Measurements from ENCODE around the gene ITPK1.
"Not testable (repeated sequence)": the region's sequence is repeated elsewhere in the genome, so short reads cannot be mapped to it uniquely, and the experiment has no call there.

Gene ITPK1

GRCh38 chr14:93128725-93129459, 13.2 kb upstream of the ITPK1 start:
- no peak for DNase-seq

- DNase-seq: no peak
Observed at GRCh38 chr14:93126111-93126510, 10.4 kb upstream of the ITPK1 start.

DNA sequence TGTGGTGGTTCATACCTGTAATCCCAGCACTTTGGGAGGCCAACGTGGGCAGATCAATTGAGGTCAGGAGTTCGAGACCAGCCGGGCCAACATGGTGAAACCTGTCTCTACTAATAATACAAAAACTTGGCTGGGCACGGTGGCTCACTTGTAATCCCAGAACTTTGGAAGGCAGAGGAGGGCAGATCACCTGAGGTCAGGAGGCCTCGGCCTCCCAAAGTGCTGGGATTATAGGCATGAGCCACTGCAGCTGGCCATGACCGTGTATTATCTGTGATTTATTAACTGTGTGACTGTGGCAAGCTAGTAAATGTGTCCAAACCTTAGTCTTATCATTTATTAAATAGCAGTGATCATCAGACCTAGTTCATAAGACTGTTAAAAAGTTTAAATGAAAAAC, 7.1 kb upstream of the ITPK1 start:
- DNase-seq: no peak

- no peak for DNase-seq
Observed at GRCh38 chr14:93121030-93121834, 5.5 kb upstream of the ITPK1 start.

DNA sequence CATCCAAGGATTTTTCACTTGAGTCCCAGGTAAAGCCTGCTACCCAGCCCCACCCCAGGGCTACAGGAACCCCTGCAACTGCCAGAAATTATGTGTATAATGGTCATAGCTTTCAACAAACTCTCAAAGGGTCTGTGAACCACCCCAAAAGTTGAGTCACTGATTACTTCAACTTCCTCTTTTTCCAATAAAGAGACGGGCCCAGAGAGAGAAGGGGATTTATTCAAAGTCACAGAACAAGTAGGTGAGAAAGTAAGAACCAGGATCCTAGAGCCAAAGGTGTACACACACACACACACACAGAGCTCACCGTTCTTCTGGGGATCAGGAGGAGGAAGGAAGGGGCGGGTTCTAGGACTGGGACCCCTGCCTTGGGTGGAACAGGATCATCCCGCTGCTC, 4.8 kb upstream of the ITPK1 start:
- DNase-seq: no peak

- DNase-seq: no peak
Observed at GRCh38 chr14:93116676-93117200, 1.0 kb upstream of the ITPK1 start.

- DNase-seq: peak; percentile 90
Observed at GRCh38 chr14:93115069-93115820, 480 bp downstream of the ITPK1 start.

GRCh38 chr14:93114713-93115068, 1.0 kb downstream of the ITPK1 start:
- DNase-seq: no peak

- peak; percentile 52 for DNase-seq
Observed at GRCh38 chr14:93114068-93114710, 1.5 kb downstream of the ITPK1 start.

- no peak for DNase-seq
Observed at GRCh38 chr14:93113678-93114067, 2.1 kb downstream of the ITPK1 start.

DNA sequence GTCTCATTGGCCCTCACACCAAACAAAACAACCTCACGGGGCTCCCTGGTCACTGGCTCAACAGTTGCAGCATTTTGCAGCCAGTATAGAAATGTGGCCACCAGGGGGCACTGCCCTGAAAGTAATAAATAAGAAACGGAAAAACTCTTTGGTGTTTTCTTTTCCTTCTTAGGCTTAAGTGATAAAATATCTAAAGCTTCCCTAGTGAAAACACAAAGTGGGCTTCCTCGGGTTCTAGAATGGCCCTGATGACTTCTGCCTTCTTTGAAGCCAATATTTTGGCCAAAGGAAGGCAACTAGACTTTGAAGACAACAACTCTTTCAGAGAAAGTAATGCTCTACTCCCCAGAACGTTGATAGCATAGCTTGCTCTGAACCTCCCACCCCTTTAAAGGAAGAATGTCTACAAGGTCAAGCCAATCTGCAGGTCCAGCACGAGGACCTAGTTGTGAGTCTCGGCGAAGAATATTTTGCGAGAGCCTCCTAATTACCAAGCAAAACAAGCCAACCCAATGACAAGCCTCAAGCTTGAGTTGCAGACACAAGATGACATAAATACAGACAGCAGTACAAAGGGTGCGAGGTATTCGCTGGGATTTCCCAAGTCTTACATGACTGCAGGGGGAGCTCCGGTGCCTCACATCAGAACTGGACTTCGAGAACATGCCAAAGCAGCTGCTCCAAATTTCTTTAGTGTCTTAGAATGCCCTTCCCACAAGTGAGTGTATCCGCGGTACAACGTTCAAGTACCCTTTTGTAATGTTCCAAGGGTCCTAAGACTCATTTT, 2.6 kb downstream of the ITPK1 start:
- peak; percentile 74 for DNase-seq

DNA sequence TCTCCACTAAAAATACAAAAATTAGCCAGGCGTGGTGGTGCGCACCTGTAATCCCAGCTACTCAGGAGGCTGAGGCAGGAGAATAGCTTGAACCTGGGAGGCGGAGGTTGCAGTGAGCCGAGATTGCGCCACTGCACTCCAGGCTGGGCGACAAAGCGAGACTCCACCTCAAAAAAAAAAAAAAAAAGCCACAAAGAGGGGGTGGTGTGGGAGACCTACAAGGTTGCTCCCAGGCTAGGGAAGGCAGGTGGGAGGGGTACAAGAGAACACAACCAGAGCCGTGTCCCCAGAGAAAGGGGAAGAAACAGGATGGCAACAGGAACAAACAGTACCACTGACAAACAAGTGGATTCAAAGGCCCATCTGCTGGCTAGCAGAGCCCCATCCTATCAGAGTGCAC, 4.2 kb downstream of the ITPK1 start:
- DNase-seq: not testable (repeated sequence)

GRCh38 chr14:93110856-93111419, 4.8 kb downstream of the ITPK1 start:
- no peak for DNase-seq

GRCh38 chr14:93109572-93110481, 5.9 kb downstream of the ITPK1 start:
- DNase-seq: no peak

GRCh38 chr14:93108105-93108504, 7.6 kb downstream of the ITPK1 start:
- no peak for DNase-seq

DNA sequence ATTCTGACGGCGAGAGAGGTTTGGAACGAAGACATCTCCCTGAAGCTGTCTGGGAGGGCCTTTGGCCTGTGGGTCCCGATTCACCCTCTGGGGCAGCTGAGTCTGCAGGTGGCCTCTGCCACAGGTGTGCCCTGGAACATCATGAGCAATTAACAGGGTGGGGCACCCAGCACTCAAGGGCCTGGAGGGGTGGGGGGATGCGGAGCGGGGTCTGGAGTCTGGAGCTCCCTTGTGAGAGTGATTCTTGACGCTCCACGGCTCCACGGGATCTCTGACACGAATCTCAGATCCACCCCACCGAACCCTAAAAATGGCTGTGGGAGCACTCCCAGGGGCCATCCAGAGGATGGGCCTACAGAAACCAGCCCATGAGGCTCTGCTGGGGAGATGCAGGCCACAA, 8.3 kb downstream of the ITPK1 start:
- DNase-seq: no peak

DNA sequence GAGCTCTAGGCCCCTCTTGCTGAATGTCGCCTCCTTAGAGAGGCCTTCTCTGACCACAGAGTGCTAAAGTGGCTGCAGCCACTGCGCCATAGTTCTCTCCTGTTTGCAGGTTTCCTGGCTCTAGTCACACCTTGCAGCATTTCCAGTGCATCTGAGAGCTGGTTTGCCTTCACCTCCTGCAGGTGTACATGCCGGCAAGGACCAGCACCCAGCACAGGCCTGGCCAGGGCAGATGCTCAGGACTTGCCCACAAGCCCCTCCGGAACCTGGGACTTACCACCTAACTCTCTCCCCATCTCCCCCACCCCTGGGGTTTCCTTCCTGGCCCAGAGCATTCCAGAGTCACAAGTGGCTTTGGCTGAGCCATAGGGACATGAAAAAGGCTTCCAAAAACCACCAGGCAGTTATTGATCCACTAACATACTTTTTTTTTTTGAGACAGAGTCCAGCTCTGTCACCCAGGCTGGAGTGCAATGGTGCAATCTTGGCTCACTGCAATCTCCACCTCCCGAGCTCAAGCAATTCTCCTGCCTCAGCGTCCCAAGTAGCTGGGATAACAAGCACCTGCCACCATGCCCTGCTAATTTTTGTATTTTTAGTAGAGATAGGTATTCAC, 9.1 kb downstream of the ITPK1 start:
- no peak for DNase-seq

- DNase-seq: not testable (repeated sequence)
Observed at GRCh38 chr14:93105856-93106255, 9.9 kb downstream of the ITPK1 start.

GRCh38 chr14:93105362-93105761, 10.4 kb downstream of the ITPK1 start:
- no peak for DNase-seq

DNA sequence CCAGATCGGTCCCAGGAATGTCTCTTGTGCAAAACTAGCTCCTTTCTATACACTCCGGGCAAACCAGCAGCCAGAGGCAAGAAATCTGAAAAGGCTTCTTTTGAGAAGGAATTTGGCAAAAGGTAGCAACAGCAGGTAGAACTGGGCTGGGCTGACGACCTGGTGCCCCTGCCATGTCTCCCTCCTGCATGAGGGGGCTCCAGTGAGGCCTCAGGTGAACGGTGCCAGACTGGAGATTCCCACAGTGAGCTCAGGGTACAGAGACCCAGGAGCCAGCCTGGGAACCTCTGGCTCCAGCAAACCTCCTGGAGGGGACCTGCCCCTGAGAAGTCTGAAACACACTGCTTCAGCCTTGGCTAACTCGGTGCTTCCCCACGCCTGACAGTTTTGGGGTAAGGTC, 10.8 kb downstream of the ITPK1 start:
- no peak for DNase-seq

Data from NCI-H1694 treated with DMSO at 0.1 percent for 48 hours (cell line).